ENCODE results near the gene ARID3A. TPM values are rescaled to one million over a fixed set of nuclear protein-coding genes. Genes with fewer than 3 reads are reported as not detected.

The ARID3A gene
- total and polyA plus RNA-seq, 2 of the 4 experiments (the other 2 are of a cell fraction) = 16.0 to 23.1 TPM

- Histone ChIP-seq H2AFZ (replicated peaks; ENCODE audit: low read length, poor library complexity) (no peak overlapping the region), H2BK20ac (ENCODE audit: low read depth, low read length) (no peak overlapping the region), H3K56ac (ENCODE audit: extremely low read depth, insufficient read depth, low read length) (no peak overlapping the region), H2AK5ac (ENCODE audit: low read depth, low read length) (no peak overlapping the region), H3K18ac (ENCODE audit: low read depth, low read length) (no peak overlapping the region), H3K4me1 (ENCODE audit: control insufficient read depth, insufficient read depth, low read length) (no peaks in the 10 kb centered on the region), H2BK5ac (ENCODE audit: low read depth, low read length, poor library complexity, severe bottlenecking) (no peak overlapping the region), H3K4ac (ENCODE audit: low read depth, low read length) (no peak overlapping the region), H2BK15ac (ENCODE audit: low read depth, low read length) (no peak overlapping the region), H3K27me3 (ENCODE audit: control insufficient read depth, insufficient read depth, low read length) (no peaks in the 10 kb centered on the region), H2AK9ac (replicated peaks; ENCODE audit: low read depth, low read length, poor library complexity) (peak overlapping the region; percentile 42), H3K9ac (ENCODE audit: low read depth, low read length) (no peak overlapping the region), H4K91ac (ENCODE audit: insufficient read depth, low read depth, low read length) (no peak overlapping the region), H3K4me3 (ENCODE audit: insufficient read depth, low read depth, low read length) (no peak overlapping the region), H4K20me1 (ENCODE audit: insufficient read depth, low read length) (peaks cover 6% of the 10 kb centered on the region), H3K9me3 (ENCODE audit: control insufficient read depth, insufficient read depth, low read length) (no peaks in the 10 kb centered on the region), H3K23ac (ENCODE audit: low read depth, low read length) (no peak overlapping the region), H3K27ac (ENCODE audit: insufficient read depth, low read length) (no peak overlapping the region), H3K4me2 (ENCODE audit: low read depth, low read length) (no peak overlapping the region), H3K36me3 (ENCODE audit: control insufficient read depth, insufficient read depth, low read length) (peaks cover 55% of the 10 kb centered on the region), H2BK120ac (ENCODE audit: low read depth, low read length) (no peak overlapping the region), H3K9me1 (ENCODE audit: insufficient read depth, low read length) (no peaks in the 10 kb centered on the region), H3K79me1 (ENCODE audit: low read depth in 1 of 2, low read length in 2 of 2) (peaks cover 13 to 39% of the 10 kb centered on the region in 2 experiments; a peak in 3 of 4 replicates), H4K5ac (ENCODE audit: low read depth, low read length) (no peak overlapping the region), H3K14ac (replicated peaks; ENCODE audit: low read depth, low read length) (no peak overlapping the region), H4K8ac (ENCODE audit: low read depth in 2 of 2, low read length in 2 of 2) (no peak overlapping the region)
- intact Hi-C loops (cut with micrococcal nuclease) = no loop called here
- no TSS peak for BruUV-seq (replicated peaks)
- DNase-seq (no peak), ATAC-seq (ENCODE audit: low read depth) (no peak)
- ChIA-PET CTCF (no interaction called here), POLR2A (ENCODE audit: unreplicated experiment) (interaction anchor here (0.6 kb wide), 1 partner anchor 33 kb away, joined by 3 read pairs; no protein-coding TSS in a partner anchor)
- TF ChIP-seq RAD21 (IDR thresholded peaks at IDR 0.05; ENCODE audit: low read length) (no peak), BHLHE40 (IDR thresholded peaks at IDR 0.05; ENCODE audit: low read depth, low read length) (no peak), MAZ (IDR thresholded peaks at IDR 0.05; ENCODE audit: borderline replicate concordance, low read depth, low read length) (no peak), FOS (IDR thresholded peaks at IDR 0.05; ENCODE audit: low read depth, low read length) (no peak)
- in situ Hi-C loops (cut with MboI; ENCODE audit: low sequenced_read_pairs) = no loop called here
- dilution Hi-C loops (cut with HindIII; ENCODE audit: low sequenced_read_pairs, unreplicated experiment) = no loop called here
- WGBS, 2 experiments (ENCODE audit: extremely low coverage in 2 of 2, insufficient read length in 1 of 2) = 95% methylated on average over 12 of the region's 30 CpGs; no CpG with 5 or more reads in 1 of the 2 experiments
Observed at GRCh38 chr19:888581-889385, 37.1 kb upstream of the ARID3A start.

Data from IMR-90 (cell line).